Hepatocyte (in vitro differentiated cells): Measurements from ENCODE around the gene CRIP2.

Experiments used
- EZH2 ChIP-seq: fragments of 200-600 bp; sonication (generic); IDR thresholded peaks from 2 replicates; pipeline ENCODE4 v1.6.1; 2016; ENCODE audit warnings: antibody characterized with exemption, mild to moderate bottlenecking, borderline replicate concordance
- EZH2phosphoT487 ChIP-seq: fragments of 200-600 bp; sonication (generic); IDR thresholded peaks from one replicate; pipeline ENCODE4 v1.6.1; 2018; ENCODE audit warnings: antibody characterized with exemption, mild to moderate bottlenecking, low read depth, moderate library complexity; ENCODE audit not compliant: unreplicated experiment, severe bottlenecking
- TF ChIP-seq, protein P1 (sequence below): fragments of 200-600 bp; sonication (generic); IDR thresholded peaks from 2 replicates; pipeline ENCODE4 v1.5.1; 2016; ENCODE audit warnings: antibody characterized with exemption, mild to moderate bottlenecking; ENCODE audit not compliant: poor library complexity

DNA sequence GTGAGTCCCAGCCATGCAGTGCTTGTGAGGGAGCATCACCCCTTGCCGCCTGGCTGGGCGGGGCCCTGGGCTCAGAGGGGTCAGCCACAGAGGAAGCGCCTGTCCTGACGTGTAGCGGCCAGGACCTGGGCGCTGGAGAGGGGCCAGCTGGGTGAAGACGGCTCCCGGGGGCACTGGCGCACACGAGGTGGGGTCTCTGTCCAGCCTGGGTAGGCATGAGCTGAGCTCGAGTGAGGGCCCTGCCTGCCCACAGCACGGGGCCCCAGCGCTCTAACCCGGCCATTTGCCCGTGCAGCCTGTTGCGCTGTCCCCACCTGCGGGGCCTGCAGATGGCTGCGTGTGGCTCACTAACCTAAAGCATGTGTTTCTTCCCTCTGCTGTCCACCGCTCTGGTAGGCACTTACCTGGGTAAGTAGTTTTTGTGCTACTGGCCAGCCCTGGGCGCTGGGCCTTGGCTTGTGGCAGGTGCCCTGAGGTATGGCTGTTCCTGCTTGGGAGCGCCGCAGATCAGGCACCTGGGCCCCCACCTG lies 6.6 kb upstream of the CRIP2 start:
- TF ChIP-seq, protein P1, sequence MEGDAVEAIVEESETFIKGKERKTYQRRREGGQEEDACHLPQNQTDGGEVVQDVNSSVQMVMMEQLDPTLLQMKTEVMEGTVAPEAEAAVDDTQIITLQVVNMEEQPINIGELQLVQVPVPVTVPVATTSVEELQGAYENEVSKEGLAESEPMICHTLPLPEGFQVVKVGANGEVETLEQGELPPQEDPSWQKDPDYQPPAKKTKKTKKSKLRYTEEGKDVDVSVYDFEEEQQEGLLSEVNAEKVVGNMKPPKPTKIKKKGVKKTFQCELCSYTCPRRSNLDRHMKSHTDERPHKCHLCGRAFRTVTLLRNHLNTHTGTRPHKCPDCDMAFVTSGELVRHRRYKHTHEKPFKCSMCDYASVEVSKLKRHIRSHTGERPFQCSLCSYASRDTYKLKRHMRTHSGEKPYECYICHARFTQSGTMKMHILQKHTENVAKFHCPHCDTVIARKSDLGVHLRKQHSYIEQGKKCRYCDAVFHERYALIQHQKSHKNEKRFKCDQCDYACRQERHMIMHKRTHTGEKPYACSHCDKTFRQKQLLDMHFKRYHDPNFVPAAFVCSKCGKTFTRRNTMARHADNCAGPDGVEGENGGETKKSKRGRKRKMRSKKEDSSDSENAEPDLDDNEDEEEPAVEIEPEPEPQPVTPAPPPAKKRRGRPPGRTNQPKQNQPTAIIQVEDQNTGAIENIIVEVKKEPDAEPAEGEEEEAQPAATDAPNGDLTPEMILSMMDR: no peak
- TF ChIP-seq EZH2 (no peak), EZH2phosphoT487 (no peak)
